GM23338 (cell line): ENCODE measurements around the gene DLG2. TPM values are rescaled to one million over a fixed set of nuclear protein-coding genes. Genes with fewer than 3 reads are reported as not detected.

Source experiments
- ATAC-seq: fragments of 200-7000 bp; cut with Tn5 transposase; 3 replicates; pipeline ENCODE4 v1.9.1; 2020
- DNase-seq: peaks from one replicate; pipeline ENCODE4 v3.0.0-alpha.2; 2015; ENCODE audit warnings: low spot score
- H2AFZ ChIP-seq: fragments of 200-600 bp; sonication (generic); 2 replicates; pipeline ENCODE4 v1.8.0; 2016; ENCODE audit warnings: antibody characterized with exemption, mild to moderate bottlenecking, moderate library complexity
- H3F3A ChIP-seq: fragments of 200-600 bp; sonication (generic); replicated peaks from 2 replicates; pipeline ENCODE4 v1.8.0; 2017; ENCODE audit warnings: antibody characterized with exemption, mixed run types, low read depth
- H3K27ac ChIP-seq: fragments of 200-600 bp; sonication (generic); 2 replicates; pipeline ENCODE4 v1.6.1; 2016; ENCODE audit warnings: low read depth
- H3K27me3 ChIP-seq: fragments of 200-600 bp; sonication (generic); 2 replicates; pipeline ENCODE4 v1.8.0; 2016; ENCODE audit warnings: mild to moderate bottlenecking, mixed run types, moderate library complexity; ENCODE audit not compliant: insufficient read depth
- H3K36me3 ChIP-seq: fragments of 200-600 bp; sonication (generic); 2 replicates; pipeline ENCODE4 v1.8.0; 2016; ENCODE audit warnings: mild to moderate bottlenecking; ENCODE audit not compliant: insufficient read depth
- H3K4me1 ChIP-seq: fragments of 200-600 bp; sonication (generic); 2 replicates; pipeline ENCODE4 v1.8.0; 2016; ENCODE audit warnings: mild to moderate bottlenecking, moderate library complexity; ENCODE audit not compliant: insufficient read depth
- H3K4me2 ChIP-seq: fragments of 200-600 bp; sonication (generic); 2 replicates; pipeline ENCODE4 v1.7.1; 2017; ENCODE audit warnings: mixed run types
- H3K4me3 ChIP-seq: fragments of 200-600 bp; sonication (generic); 2 replicates; pipeline ENCODE4 v1.6.1; 2016; ENCODE audit warnings: mixed run types
- H3K79me2 ChIP-seq: fragments of 200-600 bp; sonication (generic); replicated peaks from 2 replicates; pipeline ENCODE4 v1.8.0; 2017; ENCODE audit warnings: mild to moderate bottlenecking; ENCODE audit not compliant: insufficient read depth
- H3K9me2 ChIP-seq: fragments of 200-600 bp; sonication (generic); 2 replicates; pipeline ENCODE4 v1.8.0; 2017; ENCODE audit not compliant: insufficient read depth
- H4K20me1 ChIP-seq: fragments of 200-600 bp; sonication (generic); replicated peaks from 2 replicates; pipeline ENCODE4 v1.8.0; 2017; ENCODE audit warnings: mild to moderate bottlenecking; ENCODE audit not compliant: insufficient read depth
- H3K27ac Mint-ChIP-seq: 2 replicates; pipeline ENCODE4 v1.8.0; 2020; ENCODE audit warnings: inconsistent platforms, mild to moderate bottlenecking, moderate library complexity, mixed read lengths
- H3K27me3 Mint-ChIP-seq: 3 replicates; pipeline ENCODE4 v1.8.0; 2022; ENCODE audit warnings: low read depth, mild to moderate bottlenecking, moderate library complexity, mixed read lengths, inconsistent platforms; ENCODE audit not compliant: insufficient read depth, poor library complexity
- H3K36me3 Mint-ChIP-seq: 3 replicates; pipeline ENCODE4 v1.8.0; 2021; ENCODE audit warnings: low read depth, mild to moderate bottlenecking, inconsistent platforms, moderate library complexity, mixed read lengths
- H3K4me1 Mint-ChIP-seq: 3 replicates; pipeline ENCODE4 v1.8.0; 2020; ENCODE audit warnings: mild to moderate bottlenecking, inconsistent platforms, mixed read lengths
- H3K4me3 Mint-ChIP-seq: 3 replicates; pipeline ENCODE4 v1.8.0; 2021; ENCODE audit warnings: moderate library complexity, mild to moderate bottlenecking, inconsistent platforms, mixed read lengths
- H3K9me3 Mint-ChIP-seq: 3 replicates; pipeline ENCODE4 v1.8.0; 2020; ENCODE audit warnings: moderate library complexity, mild to moderate bottlenecking, inconsistent platforms, mixed read lengths
- CREB1 ChIP-seq: fragments of 250-450 bp; sonication (Bioruptor Pico); IDR thresholded peaks from 2 replicates; pipeline ENCODE4 v1.5.0; 2020; ENCODE audit warnings: low read depth, mild to moderate bottlenecking, moderate library complexity
- CTCF ChIP-seq, 2 experiments: fragments of 200-600 bp in 1 of 2; sonication (generic) in 1 of 2; conservative IDR thresholded peaks; 2 replicates each; pipeline versions ENCODE4 v1.5.1 to v1.6.1; 2016 to 2017; ENCODE audit warnings: antibody characterized with exemption in 2 of 2, low read depth in 2 of 2, mild to moderate bottlenecking in 2 of 2, moderate library complexity in 1 of 2
- ETS1 ChIP-seq: IDR thresholded peaks from 2 replicates; pipeline ENCODE4 v1.6.1; 2016; ENCODE audit warnings: antibody characterized with exemption
- EZH2 ChIP-seq: fragments of 200-600 bp; sonication (generic); IDR thresholded peaks from one replicate; pipeline ENCODE4 v1.8.0; 2017; ENCODE audit warnings: antibody characterized with exemption, mild to moderate bottlenecking, low read depth; ENCODE audit not compliant: unreplicated experiment
- EZH2phosphoT487 ChIP-seq: fragments of 200-600 bp; sonication (generic); IDR thresholded peaks from one replicate; pipeline ENCODE4 v1.8.1; 2018; ENCODE audit warnings: antibody characterized with exemption; ENCODE audit not compliant: unreplicated experiment
- JUNB ChIP-seq: IDR thresholded peaks from one replicate; pipeline ENCODE4 v1.6.1; 2016; ENCODE audit warnings: antibody characterized with exemption; ENCODE audit not compliant: unreplicated experiment
- NANOG ChIP-seq: IDR thresholded peaks from 2 replicates; pipeline ENCODE4 v1.6.1; 2016; ENCODE audit warnings: antibody characterized with exemption, borderline replicate concordance
- POLR2AphosphoS5 ChIP-seq: IDR thresholded peaks from 2 replicates; pipeline ENCODE4 v1.6.1; 2016; ENCODE audit warnings: antibody characterized with exemption, low read depth
- REST ChIP-seq: IDR thresholded peaks from one replicate; pipeline ENCODE4 v1.6.1; 2018; ENCODE audit warnings: antibody characterized with exemption; ENCODE audit not compliant: unreplicated experiment
- STAT1 ChIP-seq: IDR thresholded peaks from one replicate; pipeline ENCODE4 v1.6.1; 2016; ENCODE audit warnings: antibody characterized with exemption; ENCODE audit not compliant: unreplicated experiment
- ZNF114 ChIP-seq: fragments of 250-450 bp; sonication (Bioruptor Pico); IDR thresholded peaks from 2 replicates; pipeline ENCODE4 v1.5.0; 2020; ENCODE audit warnings: mild to moderate bottlenecking, moderate library complexity
- ZNF331 ChIP-seq: fragments of 250-450 bp; sonication (Bioruptor Pico); IDR thresholded peaks from 2 replicates; pipeline ENCODE4 v1.5.0; 2020; ENCODE audit warnings: low read depth, mild to moderate bottlenecking, moderate library complexity
- ZNF462 ChIP-seq: fragments of 250-450 bp; sonication (Bioruptor Pico); IDR thresholded peaks from 2 replicates; pipeline ENCODE4 v1.5.0; 2020; ENCODE audit warnings: mild to moderate bottlenecking, moderate library complexity
- polyA plus RNA-seq: library from polyadenylated mRNA; unstranded; fragments of >200 nt; fragmentation: Nextera tagmentation; extraction: Ambion mirVana; gene quantifications from 2 replicates; pipeline ENCODE4 v1.2.1, GENCODE V29; 2016
- total RNA-seq: library from RNA; depleted of rRNA; stranded (reverse); fragments of >200 nt; shearing (Covaris generic); gene quantifications from 2 replicates; pipeline ENCODE4 v1.2.3, GENCODE V29; 2014

The DLG2 gene
- total and polyA plus RNA-seq, 2 experiments from 2014 or later: 19.8 to 21.5 TPM

- peak overlapping the region; percentile 4; the same call in 1 of the 2 replicates for H3K4me2 ChIP-seq
- peak overlapping the region; percentile 10; the same call in 1 of the 2 replicates for H3K27ac Mint-ChIP-seq
Observed at GRCh38 chr11:83694191-83694910, 1932.8 kb downstream of the DLG2 start.

More at GRCh38 chr11:83694191-83694910, 1932.8 kb downstream of the DLG2 start:
- Histone ChIP-seq H3K79me2 (no peaks in the 10 kb centered on the region), H3K9me2 (no peaks in the 10 kb centered on the region), H4K20me1 (no peaks in the 10 kb centered on the region), H3K27me3 (no peaks in the 10 kb centered on the region), H3K4me3 (no peak overlapping the region), H2AFZ (no peak overlapping the region), H3K4me1 (peaks cover 22% of the 10 kb centered on the region), H3F3A (no peaks in the 10 kb centered on the region), H3K27ac (no peak overlapping the region), H3K36me3 (no peaks in the 10 kb centered on the region)
- Mint-ChIP-seq H3K4me3 (no peak overlapping the region), H3K27me3 (peaks cover 2% of the 10 kb centered on the region), H3K36me3 (no peaks in the 10 kb centered on the region), H3K4me1 (peaks cover 19% of the 10 kb centered on the region), H3K9me3 (no peaks in the 10 kb centered on the region)
- ATAC-seq: no peak
- TF ChIP-seq CTCF (conservative IDR thresholded peaks at IDR 0.05; ENCODE audit: low read depth in 2 of 2) (no peak), CREB1 (CRISPR knock-in tag) (no peak), NANOG (no peak), JUNB (no peak), ETS1 (no peak), REST (no peak), ZNF114 (CRISPR knock-in tag) (no peak), EZH2 (no peak), STAT1 (no peak), ZNF462 (CRISPR knock-in tag) (no peak), POLR2AphosphoS5 (no peak), EZH2phosphoT487 (no peak), ZNF331 (no peak)
- no peak for DNase-seq
